ENCODE data around the gene VWA2. TPM values are rescaled to one million over a fixed set of nuclear protein-coding genes. Genes with fewer than 3 reads are reported as not detected.

Gene VWA2
- total RNA-seq, 1 experiment from 2014 or later = not detected

- no peak for TF ChIP-seq ZBTB33 (IDR thresholded peaks at IDR 0.05; ENCODE audit: extremely low read depth, insufficient replicate concordance, low read length)
Measured at GRCh38 chr10:114304017-114304570, 65.0 kb downstream of the VWA2 start (continued).

GRCh38 chr10:114304571-114305421 is 65.7 kb downstream of the VWA2 start:
- H3K4me1 ChIP-seq (ENCODE audit: control insufficient read depth in 1 of 2, insufficient read depth in 2 of 2, low read length in 2 of 2) = peaks cover 6 to 19% of the 10 kb centered on the region in 2 experiments
- H2AFZ ChIP-seq (ENCODE audit: low read depth, low read length, poor library complexity, severe bottlenecking) = peak overlapping the region; percentile 99
- H3K9me3 ChIP-seq (ENCODE audit: control insufficient read depth in 1 of 2, insufficient read depth in 1 of 2, low read depth in 1 of 2, low read length in 2 of 2) = no peaks in the 10 kb centered on the region
- no peaks in the 10 kb centered on the region for H3K79me2 ChIP-seq (ENCODE audit: insufficient read depth, low read length)
- no TSS peak for BruUV-seq (replicated peaks)
- TF ChIP-seq REST (IDR thresholded peaks at IDR 0.05; ENCODE audit: low read depth) (no peak), EZH2phosphoT487 (IDR thresholded peaks at IDR 0.05; ENCODE audit: borderline replicate concordance) (no peak), CTCF (IDR thresholded peaks at IDR 0.05 in 2 of 3, conservative IDR thresholded peaks at IDR 0.05 in 1 of 3; ENCODE audit: borderline replicate concordance in 1 of 3, insufficient read depth in 1 of 3, low read depth in 2 of 3, low read length in 2 of 3) (peak; percentile 14 to 90 (median 73); a peak in 5 of 6 replicates), RAD21 (IDR thresholded peaks at IDR 0.05; ENCODE audit: low read depth) (0 out of 2 replicates have a peak, but pooled peaks have one; percentile 20)
- H3K27ac ChIP-seq (ENCODE audit: low read depth, low read length) = no peak overlapping the region
- no peak overlapping the region for H3K9ac ChIP-seq (ENCODE audit: low read length)
- peak overlapping the region; percentile 24 to 41 for H3K4me3 ChIP-seq (replicated peaks in 1 of 2; ENCODE audit: low read depth in 1 of 2, low read length in 2 of 2)
- no peaks in the 10 kb centered on the region for H3K36me3 ChIP-seq (ENCODE audit: control insufficient read depth in 1 of 2, insufficient read depth in 2 of 2, low read length in 2 of 2)
- H3K9me2 ChIP-seq (ENCODE audit: insufficient read depth) = no peaks in the 10 kb centered on the region
- RAD21 ChIA-PET (ENCODE audit: low non-redundant PET in 1 of 2, low total read pairs in 2 of 2, uncharacterized antibody in 2 of 2, unreplicated experiment in 2 of 2) = interaction anchor here (0.6 to 2.7 kb wide), 15 partner anchors 74 to 825 kb away, joined by 3 to 24 read pairs (median 4); no protein-coding TSS in a partner anchor
- intact Hi-C loops (cut with micrococcal nuclease) = loop anchor here (1.0 to 5.0 kb wide), 7 partner anchors 16 to 825 kb away; no protein-coding TSS in a partner anchor
- peak; percentile 81 for ATAC-seq
- POLR2A ChIA-PET = no interaction called here
- no peaks in the 10 kb centered on the region for H4K20me1 ChIP-seq (ENCODE audit: insufficient read depth)
- CTCF ChIA-PET = interaction anchor here (0.7 to 2.8 kb wide), 52 partner anchors 11 to 825 kb away, joined by 3 to 95 read pairs (median 6); partner anchors contain the start of gene FHIP2A
- H3K27me3 ChIP-seq (ENCODE audit: insufficient read depth, low read length) = peaks cover 33% of the 10 kb centered on the region; the same call in 1 of the 2 replicates
- H3K4me2 ChIP-seq (ENCODE audit: low read length) = peak overlapping the region; percentile 81
- DNase-seq (ENCODE audit: low read depth, low spot score) = no peak

Data from HCT116 (cell line).